GM18526 (cell line): ENCODE measurements around the gene FERMT2.

Experiments used
- POLR2A ChIP-seq: IDR thresholded peaks from 3 replicates; pipeline ENCODE4 v1.6.1; 2011; ENCODE audit not compliant: insufficient read length; ENCODE audit errors: extremely low read depth

FERMT2 gene

DNA sequence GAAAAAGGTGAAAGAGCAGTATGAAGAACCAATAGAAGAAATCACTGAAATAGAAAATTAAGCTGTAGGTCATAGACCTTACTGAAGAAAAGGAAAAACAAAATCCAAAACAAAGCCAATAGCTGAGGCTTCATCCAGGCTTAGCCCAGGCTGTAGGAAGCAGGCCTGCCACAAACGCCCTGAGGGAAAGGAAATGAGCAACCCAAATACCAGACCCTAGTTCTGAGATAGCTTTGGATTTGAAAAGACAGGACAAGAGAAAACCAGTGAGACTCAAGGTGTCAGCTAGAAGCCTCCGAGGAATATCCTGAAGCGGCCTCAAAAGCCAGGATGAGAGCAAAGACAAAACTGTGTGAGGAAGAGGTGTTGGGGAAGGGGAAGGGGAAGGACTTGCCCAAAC, 79.2 kb downstream of the FERMT2 start:
- TF ChIP-seq POLR2A = no peak

DNA sequence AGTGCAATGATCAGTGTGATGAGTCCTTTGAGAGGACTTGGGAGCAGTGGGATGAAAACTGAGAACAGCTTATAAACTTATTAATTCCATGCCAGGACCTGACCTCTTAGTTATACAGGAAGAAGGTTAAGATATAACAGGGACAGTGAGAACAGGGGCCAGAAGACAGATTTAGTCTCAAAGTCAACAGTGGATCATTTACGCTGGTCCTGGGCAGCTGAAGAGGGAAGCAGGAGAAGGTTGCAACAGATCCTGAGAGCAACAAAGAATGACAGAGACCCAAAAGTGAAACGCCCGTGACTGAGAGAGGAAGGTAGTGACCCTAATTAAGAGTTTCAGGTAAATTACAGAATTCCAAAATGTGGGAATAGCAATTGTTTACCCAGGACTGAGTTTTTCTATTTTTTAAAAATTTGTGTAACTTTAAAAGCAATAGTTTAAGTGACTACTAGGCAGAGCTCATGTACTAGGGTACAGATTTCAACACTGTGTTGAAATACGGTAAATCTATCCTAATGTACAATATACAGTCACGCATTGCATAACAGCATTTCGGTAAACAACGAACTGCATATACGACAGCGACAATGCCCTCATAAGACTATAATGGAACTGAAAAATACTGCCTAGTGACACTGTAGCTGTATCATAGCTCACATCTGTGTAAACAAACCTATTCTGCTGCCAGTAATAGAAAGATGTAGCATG, 81.8 kb downstream of the FERMT2 start:
- TF ChIP-seq POLR2A = no peak

DNA sequence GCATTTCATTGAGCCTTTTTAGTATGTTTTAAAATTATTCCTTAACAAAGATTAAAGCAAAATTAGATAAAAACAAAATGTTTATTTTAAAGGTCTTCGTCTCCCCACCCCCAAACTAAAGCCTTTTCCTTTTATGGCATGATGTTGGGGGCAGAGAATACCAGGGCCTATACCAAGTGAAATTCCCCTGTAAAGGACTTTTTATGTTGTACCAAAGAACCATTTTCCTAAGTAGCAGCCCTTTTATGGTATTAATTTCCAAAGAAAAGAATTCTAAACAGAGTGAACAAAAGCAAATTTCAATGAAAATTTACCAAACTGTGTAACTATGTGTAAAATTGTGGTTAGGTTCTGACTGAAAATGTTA, 87.5 kb downstream of the FERMT2 start:
- no peak for TF ChIP-seq POLR2A

DNA sequence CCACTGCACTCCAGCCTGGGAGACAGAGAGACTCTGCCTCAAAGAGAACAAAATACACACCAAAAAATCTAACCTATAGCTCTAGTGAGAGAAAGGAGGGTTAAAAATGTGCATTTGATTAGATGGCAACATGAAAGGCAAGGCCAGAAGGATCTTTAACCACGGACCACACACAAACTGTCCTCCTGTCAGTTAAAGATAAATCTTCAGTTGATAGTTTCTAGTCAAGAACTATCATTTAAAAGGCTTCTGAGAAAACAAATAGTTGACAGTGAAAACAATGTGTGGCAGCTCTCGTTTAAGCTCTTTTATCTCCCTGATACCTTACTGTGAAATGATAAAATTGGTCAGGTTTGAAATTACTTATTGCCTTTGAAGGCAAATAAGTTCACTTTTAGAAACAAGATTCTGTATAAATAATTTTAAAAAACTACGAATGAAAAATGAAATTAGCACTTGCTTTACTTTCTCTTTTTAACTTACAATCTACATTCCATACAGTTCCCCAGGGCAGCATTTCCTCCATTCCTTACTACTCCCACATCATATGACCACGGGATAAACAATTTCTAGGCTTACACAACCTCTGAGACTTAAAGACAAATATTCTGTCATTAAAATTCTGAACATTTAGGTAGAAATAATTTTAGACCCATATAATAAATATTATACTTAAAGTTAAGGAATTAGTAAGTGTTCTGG, 88.1 kb downstream of the FERMT2 start:
- no peak for TF ChIP-seq POLR2A

DNA sequence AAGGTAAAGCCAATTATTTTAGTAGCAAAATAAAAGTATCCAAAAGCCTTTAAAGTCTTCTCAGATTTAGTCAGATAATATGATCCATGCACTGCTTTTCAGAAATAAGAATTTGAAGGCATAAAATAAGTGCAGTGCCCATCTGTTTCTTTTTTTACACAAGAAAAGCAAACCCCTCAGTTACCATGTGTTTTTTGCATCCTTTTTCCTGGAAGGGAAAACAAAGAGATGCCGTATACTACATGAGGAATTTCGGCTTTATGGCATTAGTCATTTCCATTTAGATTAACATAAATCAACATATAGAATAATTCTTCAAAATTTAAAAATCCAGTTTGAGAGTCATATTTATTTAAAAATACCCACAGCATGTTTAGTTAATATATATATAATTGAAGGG, 89.4 kb downstream of the FERMT2 start:
- TF ChIP-seq POLR2A = no peak

DNA sequence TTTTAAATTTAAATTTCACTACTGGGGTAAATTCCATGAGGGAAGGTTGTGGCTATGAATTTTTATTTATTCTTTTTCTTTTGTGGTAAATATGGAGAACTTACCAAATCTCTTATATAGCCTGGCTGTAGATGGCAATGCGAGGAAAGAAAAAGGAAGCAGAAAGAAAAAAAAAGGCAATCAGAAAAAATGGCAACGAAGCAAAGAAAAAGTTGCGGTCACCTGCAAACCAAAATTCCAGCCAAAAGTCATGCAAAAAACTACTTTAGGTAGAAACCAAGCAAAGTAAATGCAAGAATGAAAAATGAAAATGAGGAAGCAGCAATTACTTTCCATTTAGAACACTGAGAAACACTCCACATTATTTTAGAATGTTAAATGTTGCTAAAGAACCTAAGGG, 89.9 kb downstream of the FERMT2 start:
- TF ChIP-seq POLR2A = no peak

DNA sequence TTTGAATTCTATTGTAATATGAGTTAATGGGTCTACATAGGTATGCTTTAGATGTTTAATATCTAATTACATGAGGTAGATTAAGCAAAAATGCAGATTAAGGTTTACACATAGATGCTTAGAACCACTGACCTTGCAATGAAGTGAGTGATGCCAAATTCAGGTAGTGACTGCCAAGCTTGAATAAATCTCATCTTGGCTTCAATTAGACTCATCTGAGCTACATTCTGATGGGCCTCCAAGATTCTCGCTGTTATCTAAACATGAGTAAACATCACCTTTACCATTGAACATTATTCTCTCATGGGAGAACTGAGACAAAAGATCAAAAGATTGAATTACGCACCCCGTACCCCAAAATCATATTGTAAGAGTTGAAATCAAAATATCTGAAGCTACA, 90.6 kb downstream of the FERMT2 start:
- no peak for TF ChIP-seq POLR2A

DNA sequence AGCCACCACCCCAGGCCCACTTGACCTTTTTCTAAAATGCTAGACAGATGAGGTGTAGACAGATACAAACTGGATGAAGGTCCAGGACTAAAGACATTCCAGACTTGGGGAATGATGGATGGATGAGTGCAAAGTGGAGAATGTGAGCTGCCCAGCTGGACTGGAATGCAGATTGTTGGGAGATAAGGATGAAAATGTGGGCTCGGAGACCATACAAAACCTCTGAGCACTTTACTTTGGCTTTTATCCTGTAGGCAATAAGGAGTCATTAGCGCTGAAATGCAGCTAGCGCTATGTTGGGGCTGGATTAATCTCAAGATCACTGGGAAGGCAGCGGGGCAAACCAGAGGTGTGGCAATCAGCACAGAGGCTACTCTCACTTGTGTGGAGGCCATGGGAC, 94.7 kb downstream of the FERMT2 start:
- TF ChIP-seq POLR2A = no peak

DNA sequence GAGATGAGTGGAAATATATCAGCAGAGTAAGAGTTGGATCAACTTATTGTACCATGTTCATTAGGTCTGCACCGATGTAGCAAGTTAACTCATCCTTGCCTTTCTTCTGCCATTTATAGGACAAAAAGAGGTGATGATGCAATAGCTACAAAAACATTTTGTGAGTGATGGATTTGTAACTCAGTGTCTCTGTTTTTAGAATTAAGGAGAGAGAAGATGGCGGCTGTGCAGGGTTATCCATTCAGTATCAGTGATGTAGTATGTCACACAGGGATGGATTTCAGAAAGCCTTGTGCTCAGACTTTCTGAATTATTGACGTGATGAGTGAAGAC, 97.4 kb downstream of the FERMT2 start:
- no peak for TF ChIP-seq POLR2A

DNA sequence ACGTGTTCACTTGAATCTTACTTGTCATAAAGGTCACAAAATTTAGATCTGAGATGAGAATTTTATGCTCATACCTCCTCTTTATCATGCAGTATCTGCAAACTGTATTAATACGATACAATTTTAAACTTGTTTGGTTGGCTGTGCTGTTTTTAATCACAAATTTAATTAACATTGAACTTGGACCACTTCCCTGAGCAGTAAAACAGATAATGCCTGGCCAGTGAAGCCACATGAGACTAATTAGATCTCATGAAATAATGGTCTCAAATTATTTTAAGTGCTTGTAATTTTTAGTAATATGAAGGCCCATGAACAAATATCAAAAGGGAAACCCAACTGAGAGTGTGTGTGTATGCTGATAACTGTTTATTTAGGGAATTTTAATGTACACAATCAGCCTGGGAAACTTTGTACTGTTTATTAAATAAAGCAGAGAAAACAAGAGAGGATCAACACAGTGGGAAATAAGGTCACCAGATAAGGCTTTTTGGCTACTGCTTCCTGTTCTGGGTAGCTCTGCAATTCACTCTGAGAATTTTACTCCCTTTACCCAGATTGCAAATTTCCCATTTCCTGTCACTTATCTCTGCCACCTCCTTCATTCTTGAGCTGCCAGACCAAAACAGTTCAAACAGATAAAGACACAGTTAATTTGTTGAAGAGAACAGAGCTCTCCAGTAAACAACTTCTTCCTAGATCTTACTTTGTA, 97.9 kb downstream of the FERMT2 start:
- TF ChIP-seq POLR2A = no peak

DNA sequence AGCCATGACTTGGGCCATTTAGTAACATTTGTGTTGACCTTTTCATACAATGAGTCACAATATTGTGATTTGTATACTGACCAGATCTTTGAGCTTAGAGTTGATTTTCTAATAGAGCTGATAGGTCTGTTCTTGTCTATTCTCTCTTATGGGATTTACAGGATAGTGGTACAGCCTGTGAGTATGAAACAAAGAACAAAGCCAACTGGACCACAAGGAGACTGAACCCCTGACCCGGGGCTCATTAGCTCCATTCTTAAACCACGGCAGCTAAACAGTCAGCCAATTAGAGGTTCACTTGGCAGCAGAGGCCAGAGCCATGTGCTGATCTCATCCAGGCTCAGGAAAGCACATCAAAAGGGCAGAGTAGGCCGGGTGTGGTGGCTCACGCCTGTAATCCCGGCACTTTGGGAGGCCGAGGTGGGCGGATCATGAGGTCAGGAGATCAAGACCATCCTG, 100.4 kb downstream of the FERMT2 start:
- TF ChIP-seq POLR2A = no peak

DNA sequence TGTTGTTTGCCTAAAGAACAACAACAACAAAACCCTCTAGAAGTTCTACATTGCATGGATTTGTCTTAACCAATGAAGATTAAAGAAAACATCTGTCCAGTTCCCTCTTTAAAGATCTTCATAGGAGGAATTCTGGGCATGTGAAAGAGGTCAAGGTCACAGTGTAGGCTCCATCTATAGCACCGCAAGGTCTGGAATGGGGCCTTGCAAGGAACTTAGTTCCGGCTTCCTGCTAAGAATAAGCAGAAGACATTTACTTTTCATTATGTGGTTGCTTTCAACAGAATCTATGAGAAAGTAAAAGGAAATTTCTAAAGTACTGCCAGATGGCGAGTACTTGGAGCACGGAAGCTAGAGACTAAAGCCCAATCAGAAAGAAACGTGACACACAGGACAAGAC, 102.2 kb downstream of the FERMT2 start:
- no peak for TF ChIP-seq POLR2A

DNA sequence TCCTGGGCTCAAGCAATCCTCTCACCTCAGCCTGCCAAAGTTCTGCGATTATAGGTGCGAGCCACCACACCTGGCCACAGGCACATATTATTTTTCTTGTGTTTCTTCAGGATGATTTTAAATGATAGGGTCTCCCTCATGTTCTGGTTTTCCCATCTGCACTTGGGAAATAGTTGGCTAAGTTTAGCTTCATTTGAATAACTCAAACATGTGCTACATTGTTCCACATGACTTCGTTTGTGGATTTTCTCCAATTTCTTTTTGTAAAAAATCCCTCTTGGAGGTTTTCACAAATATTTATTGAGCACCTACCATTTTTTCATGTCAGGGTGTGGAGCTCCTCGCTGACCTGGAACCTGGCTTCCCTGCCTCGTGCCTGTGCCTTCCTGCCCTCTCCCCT, 104.3 kb downstream of the FERMT2 start:
- TF ChIP-seq POLR2A = no peak

DNA sequence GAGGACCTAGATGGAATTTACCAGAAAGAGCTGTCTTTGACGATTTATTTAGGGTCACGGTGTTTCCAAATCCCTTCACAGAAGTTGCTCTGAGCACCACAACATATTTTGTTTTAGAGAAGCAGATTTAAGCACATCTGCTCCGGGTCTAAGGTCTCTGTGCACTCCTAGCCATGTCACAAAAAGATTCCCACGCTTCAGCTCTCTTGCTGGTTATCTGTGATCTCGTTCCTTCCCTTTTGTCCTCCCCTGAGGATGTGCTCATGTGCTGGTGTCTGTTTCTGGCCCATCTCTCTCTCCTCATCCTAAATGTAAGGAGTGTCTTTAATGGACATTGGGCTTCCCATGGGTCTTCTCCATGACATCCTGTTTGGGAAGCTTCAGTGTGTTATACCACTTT, 105.8 kb downstream of the FERMT2 start:
- no peak for TF ChIP-seq POLR2A

DNA sequence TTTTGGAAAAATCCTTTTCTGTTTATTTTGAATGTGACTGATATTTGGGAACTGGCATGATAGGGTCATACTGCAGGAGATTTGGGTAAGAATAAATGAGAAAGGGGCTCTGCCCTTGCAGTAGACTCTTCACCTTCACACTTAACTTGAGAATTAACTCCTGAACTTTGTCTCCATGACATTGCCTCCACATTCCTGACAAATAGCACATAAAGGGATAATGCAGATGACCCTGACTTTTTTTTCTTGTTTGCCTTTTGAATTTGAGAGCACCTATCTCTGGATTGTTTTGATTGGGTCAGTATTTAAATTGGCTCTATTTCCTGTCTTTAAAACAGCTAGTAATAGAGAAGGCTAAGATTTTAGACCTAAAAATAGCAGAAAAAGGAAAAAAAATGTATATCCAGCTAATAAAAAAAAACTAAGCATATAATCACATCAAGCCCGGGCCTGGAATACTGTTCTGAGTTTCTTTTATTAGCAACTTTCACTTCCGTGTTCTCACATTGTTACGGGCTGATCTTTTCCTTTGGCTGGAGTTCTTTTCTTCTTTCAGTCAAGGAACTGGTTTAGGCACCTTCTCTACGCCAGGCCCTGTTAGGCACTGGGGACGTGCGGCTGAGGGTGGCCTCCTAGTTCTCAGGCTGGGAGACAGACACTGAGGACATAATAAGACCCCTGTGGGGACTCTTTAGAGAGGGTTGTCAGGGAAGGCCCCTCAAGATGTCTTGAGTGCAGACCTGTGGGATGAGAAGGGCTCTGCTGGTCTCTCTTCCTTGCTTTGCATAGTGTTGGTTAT, 106.4 kb downstream of the FERMT2 start:
- TF ChIP-seq POLR2A = no peak

DNA sequence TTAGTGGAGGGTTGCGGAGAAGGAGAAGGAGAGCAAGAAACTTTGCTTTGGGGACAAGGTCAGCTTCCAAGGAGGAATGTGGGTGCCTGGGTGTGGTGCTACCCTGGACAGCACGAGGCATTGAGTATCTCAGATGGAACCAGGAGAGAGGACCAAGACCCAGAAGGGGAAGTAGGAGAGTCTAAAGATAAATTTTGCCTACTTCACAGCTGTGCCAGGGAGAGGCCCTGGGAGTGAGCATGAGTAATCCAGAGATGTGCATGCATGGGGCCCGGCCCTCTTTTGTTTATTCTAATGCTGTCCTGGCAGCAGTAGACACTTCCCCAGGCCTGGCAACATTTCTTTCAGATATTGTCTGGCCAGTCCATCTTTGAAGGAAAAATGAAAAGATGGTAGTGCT, 110.0 kb downstream of the FERMT2 start:
- no peak for TF ChIP-seq POLR2A
